A673 (cell line): Measurements from ENCODE around the gene KRT31. TPM values are rescaled to one million over a fixed set of nuclear protein-coding genes. Genes with fewer than 3 reads are reported as not detected.

Experiments used
- BruUV-seq: library from RNA; stranded (reverse); fragments of 400-500 nt; replicated peaks from 2 replicates; lab custom pipeline; 2021; lab: Mats Ljungman, UMichigan
- CTCF ChIA-PET: fragments of 300-600 bp; sonication (Branson Sonifier 250); formaldehyde crosslinking; loops from one replicate; lab custom pipeline; 2022; ENCODE audit warnings: antibody characterized with exemption; lab: Charles Lee
- POLR2A ChIA-PET: fragments of 300-600 bp; sonication (Branson Sonifier 250); formaldehyde crosslinking; loops from one replicate; lab custom pipeline; 2022; ENCODE audit warnings: antibody characterized with exemption; ENCODE audit not compliant: low non-redundant PET; lab: Charles Lee
- DNase-seq: peaks from one replicate; pipeline ENCODE4 v3.0.0-alpha.2; 2015; ENCODE audit warnings: low spot score
- H3K27ac ChIP-seq: fragments of 200-600 bp; sonication (generic); 2 replicates; pipeline ENCODE4 v1.5.1; 2016; ENCODE audit warnings: mixed run types, low read depth, mild to moderate bottlenecking, mixed read lengths, antibody characterized with exemption, low read length; ENCODE audit not compliant: poor library complexity, severe bottlenecking
- H3K27me3 ChIP-seq: fragments of 200-600 bp; sonication (generic); replicated peaks from 2 replicates; pipeline ENCODE4 v1.6.1; 2017; ENCODE audit warnings: mixed run types, low read depth, mild to moderate bottlenecking, mixed read lengths, antibody characterized with exemption, low read length; ENCODE audit not compliant: insufficient read depth, poor library complexity
- H3K36me3 ChIP-seq: fragments of 200-600 bp; sonication (generic); 2 replicates; pipeline ENCODE4 v1.6.1; 2016; ENCODE audit warnings: mixed run types, mild to moderate bottlenecking, mixed read lengths, antibody characterized with exemption, low read length; ENCODE audit not compliant: insufficient read depth, poor library complexity, severe bottlenecking
- H3K4me1 ChIP-seq: fragments of 200-600 bp; sonication (generic); 2 replicates; pipeline ENCODE4 v1.6.1; 2017; ENCODE audit warnings: mixed run types, mild to moderate bottlenecking, mixed read lengths, antibody characterized with exemption, low read length; ENCODE audit not compliant: insufficient read depth, poor library complexity, severe bottlenecking
- H3K4me3 ChIP-seq: fragments of 200-600 bp; sonication (generic); 2 replicates; pipeline ENCODE4 v1.5.1; 2016; ENCODE audit warnings: low read depth, mixed run types, mild to moderate bottlenecking, mixed read lengths, low read length; ENCODE audit not compliant: poor library complexity, severe bottlenecking
- H3K9me3 ChIP-seq: fragments of 200-600 bp; sonication (generic); 2 replicates; pipeline ENCODE4 v1.6.1; 2016; ENCODE audit warnings: mixed run types, low read depth, mild to moderate bottlenecking, mixed read lengths, antibody characterized with exemption, low read length; ENCODE audit not compliant: poor library complexity, severe bottlenecking
- EZH2 ChIP-seq: fragments of 200-600 bp; sonication (generic); IDR thresholded peaks from 2 replicates; pipeline ENCODE4 v1.6.1; 2017; ENCODE audit warnings: borderline replicate concordance, low read depth, mild to moderate bottlenecking, mixed read lengths, antibody characterized with exemption, low read length; ENCODE audit not compliant: poor library complexity, severe bottlenecking
- intact Hi-C: fragments of 100-400 bp; cut with micrococcal nuclease; formaldehyde crosslinking; loops from one replicate; pipeline ENCODE4 v1.10.0; 2022; ENCODE audit not compliant: unreplicated experiment
- total RNA-seq: library from RNA; stranded (reverse); gene quantifications from 2 replicates; pipeline ENCODE4 v1.2.3, GENCODE V29; 2021
- TF ChIP-seq, protein P1 (sequence below): fragments of 300-800, 200-600 bp; sonication (generic); conservative IDR thresholded peaks from 2 replicates; pipeline ENCODE4 v1.5.1; 2017; ENCODE audit warnings: low read depth, mild to moderate bottlenecking, antibody characterized with exemption, low read length, moderate library complexity, mixed read lengths

The KRT31 gene
- total RNA-seq, 1 experiment from 2014 or later: not detected

DNA sequence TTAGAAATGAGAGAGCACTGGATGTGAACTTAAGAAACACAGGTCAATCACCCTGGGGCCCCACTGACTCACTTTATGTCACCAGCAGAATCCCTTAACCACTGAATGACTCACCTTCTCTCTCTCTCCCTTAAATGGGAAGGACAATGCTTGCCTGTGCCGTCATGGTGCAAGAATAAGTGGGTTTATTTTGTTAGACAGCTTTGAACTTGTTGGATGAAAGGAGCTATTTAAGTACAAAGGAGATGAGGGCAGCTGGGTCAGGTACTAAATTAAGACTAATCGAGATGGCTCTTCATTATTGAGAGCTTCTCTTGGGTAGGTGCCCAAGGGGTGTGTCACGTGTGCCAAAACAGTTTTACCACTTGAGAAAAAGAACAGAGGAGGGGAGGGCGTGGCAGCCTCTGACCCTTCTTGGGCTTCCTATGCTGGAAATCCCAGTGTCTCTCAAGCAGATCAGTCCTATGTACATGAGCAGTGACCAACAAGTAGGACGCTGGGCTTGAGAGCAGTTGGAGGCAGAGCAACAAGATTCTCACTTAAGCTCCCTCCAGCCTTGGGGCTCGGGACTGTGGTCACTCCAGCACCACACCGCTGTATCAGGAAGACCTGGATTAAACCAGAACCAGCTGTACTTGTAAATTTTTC, 6.7 kb upstream of the KRT31 start:
- no peaks in the 10 kb centered on the region for H3K4me1 ChIP-seq
- BruUV-seq: no TSS peak
- no peak for DNase-seq
- intact Hi-C loops: no loop called here
- no peaks in the 10 kb centered on the region for H3K27me3 ChIP-seq
- no peak overlapping the region for H3K27ac ChIP-seq
- no peak overlapping the region for H3K4me3 ChIP-seq
- TF ChIP-seq, protein P1, sequence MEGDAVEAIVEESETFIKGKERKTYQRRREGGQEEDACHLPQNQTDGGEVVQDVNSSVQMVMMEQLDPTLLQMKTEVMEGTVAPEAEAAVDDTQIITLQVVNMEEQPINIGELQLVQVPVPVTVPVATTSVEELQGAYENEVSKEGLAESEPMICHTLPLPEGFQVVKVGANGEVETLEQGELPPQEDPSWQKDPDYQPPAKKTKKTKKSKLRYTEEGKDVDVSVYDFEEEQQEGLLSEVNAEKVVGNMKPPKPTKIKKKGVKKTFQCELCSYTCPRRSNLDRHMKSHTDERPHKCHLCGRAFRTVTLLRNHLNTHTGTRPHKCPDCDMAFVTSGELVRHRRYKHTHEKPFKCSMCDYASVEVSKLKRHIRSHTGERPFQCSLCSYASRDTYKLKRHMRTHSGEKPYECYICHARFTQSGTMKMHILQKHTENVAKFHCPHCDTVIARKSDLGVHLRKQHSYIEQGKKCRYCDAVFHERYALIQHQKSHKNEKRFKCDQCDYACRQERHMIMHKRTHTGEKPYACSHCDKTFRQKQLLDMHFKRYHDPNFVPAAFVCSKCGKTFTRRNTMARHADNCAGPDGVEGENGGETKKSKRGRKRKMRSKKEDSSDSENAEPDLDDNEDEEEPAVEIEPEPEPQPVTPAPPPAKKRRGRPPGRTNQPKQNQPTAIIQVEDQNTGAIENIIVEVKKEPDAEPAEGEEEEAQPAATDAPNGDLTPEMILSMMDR: no peak
- TF ChIP-seq EZH2: no peak
- ChIA-PET POLR2A (no interaction called here), CTCF (no interaction called here)
- no peaks in the 10 kb centered on the region for H3K9me3 ChIP-seq
- no peaks in the 10 kb centered on the region for H3K36me3 ChIP-seq

DNA sequence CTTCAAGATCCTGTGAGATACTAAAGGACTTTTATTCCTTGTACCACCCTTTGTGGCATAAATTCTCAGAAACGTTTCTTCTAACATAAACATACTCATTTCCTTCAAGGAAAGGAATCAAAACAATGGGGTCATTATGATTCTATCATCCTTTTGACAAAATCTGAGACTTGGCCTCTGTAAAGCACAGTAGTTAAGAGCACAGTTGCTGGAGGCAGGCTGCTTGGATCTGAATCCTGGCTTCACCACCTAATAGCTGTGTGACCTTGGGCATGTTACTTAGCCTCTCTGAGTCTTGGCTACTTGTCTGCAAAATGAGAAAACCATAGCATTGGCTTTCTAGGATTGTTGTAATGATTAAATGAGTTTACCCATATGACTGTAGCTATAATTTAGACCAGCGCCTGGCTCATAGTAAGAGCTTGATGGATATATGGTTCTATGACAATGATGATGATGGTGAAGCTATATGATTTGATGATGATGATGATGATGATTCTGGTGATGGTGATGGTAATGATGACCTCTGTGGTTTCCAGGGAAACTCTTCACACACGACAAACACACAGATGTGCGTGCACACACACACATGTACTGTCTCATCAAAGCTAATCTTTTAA, 6.1 kb upstream of the KRT31 start:
- no peaks in the 10 kb centered on the region for H3K36me3 ChIP-seq
- BruUV-seq: no TSS peak
- no peak for DNase-seq
- no peak overlapping the region for H3K4me3 ChIP-seq
- intact Hi-C loops: no loop called here
- H3K4me1 ChIP-seq: no peaks in the 10 kb centered on the region
- ChIA-PET CTCF (no interaction called here), POLR2A (no interaction called here)
- H3K9me3 ChIP-seq: no peaks in the 10 kb centered on the region
- no peaks in the 10 kb centered on the region for H3K27me3 ChIP-seq
- TF ChIP-seq, protein P1: no peak
- TF ChIP-seq EZH2: no peak
- no peak overlapping the region for H3K27ac ChIP-seq

DNA sequence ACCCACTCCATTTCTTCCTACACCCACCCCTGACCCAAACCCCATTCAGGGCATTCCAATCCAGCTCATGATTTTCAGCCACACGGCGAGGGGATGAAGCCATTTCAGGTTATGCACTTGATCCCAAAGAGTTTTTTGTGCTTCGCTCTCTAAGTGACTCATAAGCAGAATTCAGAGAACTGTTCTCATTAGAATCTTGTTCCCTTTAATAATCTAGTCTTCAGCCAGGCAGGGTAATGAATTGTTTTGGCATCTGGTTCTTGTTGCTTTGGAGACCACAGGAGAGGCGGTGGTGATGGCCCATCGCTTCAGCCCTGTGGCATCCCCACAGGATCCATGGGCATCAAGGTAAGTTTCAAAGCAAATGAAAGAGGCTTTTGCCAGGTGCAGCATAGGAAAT, 4.8 kb upstream of the KRT31 start:
- ChIA-PET POLR2A (no interaction called here), CTCF (no interaction called here)
- no peak overlapping the region for H3K27ac ChIP-seq
- TF ChIP-seq, protein P1: no peak
- no peak for TF ChIP-seq EZH2
- intact Hi-C loops: no loop called here
- H3K36me3 ChIP-seq: no peaks in the 10 kb centered on the region
- H3K27me3 ChIP-seq: no peaks in the 10 kb centered on the region
- H3K9me3 ChIP-seq: no peaks in the 10 kb centered on the region
- no TSS peak for BruUV-seq
- DNase-seq: no peak
- no peaks in the 10 kb centered on the region for H3K4me1 ChIP-seq
- H3K4me3 ChIP-seq: no peak overlapping the region
